HG03103 (cell line): ENCODE data around the gene WHRN.

Source experiments
- ATAC-seq: cut with Tn5 transposase; IDR thresholded peaks from one replicate; pipeline ENCODE4 v1.9.1; 2021; ENCODE audit warnings: low read depth; ENCODE audit not compliant: unreplicated experiment

The WHRN gene

GRCh38 chr9:114493521-114494184 lies 11.6 kb downstream of the WHRN start:
- no peak for ATAC-seq

DNA sequence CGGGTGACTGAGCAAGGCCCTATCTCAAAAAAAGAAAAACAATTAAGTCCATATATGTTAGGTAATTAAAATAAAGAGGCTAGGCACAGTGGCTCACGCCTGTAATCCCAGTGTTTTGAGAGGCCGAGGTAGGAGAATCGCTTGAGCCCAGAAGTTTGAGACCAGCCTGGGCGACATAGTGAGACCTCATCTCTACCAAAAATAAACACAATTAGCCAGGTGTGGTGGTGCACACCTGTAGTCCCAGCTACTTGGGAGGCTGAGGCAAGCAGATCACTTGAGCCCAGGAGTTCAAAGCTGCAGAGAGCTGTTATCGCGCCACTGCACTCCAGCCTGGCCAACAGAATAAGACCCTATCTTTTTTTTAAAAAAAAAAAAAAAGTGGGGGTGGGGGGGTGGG lies 12.3 kb downstream of the WHRN start:
- ATAC-seq = no peak

GRCh38 chr9:114491430-114492003 lies 13.8 kb downstream of the WHRN start:
- no peak for ATAC-seq

GRCh38 chr9:114489928-114490327 lies 15.3 kb downstream of the WHRN start:
- no peak for ATAC-seq

GRCh38 chr9:114488398-114489129 lies 16.7 kb downstream of the WHRN start:
- no peak for ATAC-seq

GRCh38 chr9:114487607-114488300 lies 17.5 kb downstream of the WHRN start:
- peak; percentile 61 for ATAC-seq

DNA sequence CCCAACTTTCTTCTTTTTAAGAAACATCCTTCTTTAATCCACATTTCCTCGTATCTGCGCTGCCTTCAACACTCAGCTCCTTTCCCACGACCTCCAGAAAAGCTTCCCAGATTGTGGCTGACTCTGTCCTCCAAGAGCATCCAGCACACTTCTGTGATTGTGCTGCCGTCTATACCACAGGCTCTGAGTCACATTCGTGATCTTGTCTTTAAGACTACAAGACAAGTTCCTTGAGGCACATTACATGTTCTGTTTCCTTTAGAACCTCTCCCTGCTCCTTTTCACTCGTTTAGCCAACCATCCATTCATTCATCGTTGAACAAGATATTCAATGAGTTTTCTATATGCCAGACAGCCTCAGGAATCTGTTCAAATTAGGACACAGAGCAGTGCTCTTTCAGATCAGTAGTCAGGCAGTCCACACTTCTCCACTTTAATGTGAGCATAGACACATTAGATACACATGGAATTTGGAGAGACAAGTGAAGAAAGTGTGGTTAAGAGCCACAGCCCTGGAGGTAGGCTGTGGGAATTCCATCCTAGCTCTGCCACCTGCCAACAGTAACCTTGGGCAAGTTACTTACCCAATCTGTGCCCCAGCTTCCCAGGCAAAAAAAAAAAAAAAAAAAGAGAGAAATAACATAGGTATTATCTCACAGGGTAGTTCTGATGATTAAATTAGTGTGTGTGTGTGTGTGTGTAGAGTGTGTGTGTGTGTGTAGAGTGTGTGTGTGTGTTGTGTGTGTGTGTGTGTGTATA lies 18.9 kb downstream of the WHRN start:
- no peak for ATAC-seq

DNA sequence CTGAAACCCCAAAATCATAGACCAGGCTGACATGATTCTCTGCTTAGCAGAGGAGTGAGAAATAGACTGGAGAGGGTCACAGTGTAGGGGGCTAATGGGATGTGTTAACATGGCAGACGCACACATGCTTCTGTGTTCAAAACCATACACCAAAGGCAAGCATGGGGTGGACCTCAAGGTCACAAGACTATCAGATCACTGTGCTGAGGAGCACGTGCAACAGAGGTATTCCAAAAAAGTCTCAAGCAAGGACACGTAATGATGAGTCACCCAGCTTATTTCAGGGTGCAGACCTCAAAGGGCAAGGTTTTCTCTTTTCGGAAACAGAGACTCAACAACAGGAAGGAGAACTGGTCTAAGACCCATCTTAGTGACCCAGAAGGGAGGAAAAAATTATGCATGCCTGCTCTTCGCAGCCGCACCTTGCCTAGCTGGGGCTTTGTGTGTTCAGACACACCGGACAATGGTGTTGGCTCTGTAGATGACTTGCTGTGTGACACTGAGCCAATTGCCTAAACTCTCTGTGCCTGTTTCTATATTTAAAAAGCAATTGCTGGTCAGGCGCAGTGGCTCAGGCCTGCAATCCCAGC lies 20.3 kb downstream of the WHRN start:
- peak; percentile 53 for ATAC-seq

DNA sequence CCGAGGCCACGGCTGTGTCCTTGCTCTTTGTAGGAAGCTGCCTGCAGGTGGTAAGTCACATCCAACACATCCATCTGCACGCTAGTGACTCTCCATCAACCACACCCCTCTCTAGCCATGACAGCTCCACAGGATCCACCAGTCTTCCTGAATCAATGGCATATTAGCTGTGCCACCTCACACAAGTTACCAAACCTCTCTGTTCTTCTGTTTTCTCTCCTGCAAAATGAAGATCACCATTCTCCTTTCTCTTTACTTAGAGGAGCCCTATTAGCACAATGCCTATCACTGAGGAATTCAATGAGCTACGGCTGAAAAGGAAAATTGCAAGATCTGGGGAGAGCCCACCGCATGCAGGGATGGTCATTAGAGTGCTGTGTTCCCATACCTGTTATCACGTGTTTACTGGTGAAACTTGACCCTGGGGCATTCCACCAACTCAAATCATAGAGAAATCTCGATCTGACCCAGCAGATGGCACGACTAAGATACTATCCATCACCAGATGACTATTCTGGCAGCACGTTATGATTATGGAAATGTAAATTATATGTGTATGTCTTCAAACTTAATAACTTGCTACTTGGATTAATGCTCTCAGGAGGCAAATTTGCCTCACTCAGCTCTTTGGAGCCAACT lies 20.9 kb downstream of the WHRN start:
- no peak for ATAC-seq

GRCh38 chr9:114483499-114483898 lies 21.8 kb downstream of the WHRN start:
- no peak for ATAC-seq

DNA sequence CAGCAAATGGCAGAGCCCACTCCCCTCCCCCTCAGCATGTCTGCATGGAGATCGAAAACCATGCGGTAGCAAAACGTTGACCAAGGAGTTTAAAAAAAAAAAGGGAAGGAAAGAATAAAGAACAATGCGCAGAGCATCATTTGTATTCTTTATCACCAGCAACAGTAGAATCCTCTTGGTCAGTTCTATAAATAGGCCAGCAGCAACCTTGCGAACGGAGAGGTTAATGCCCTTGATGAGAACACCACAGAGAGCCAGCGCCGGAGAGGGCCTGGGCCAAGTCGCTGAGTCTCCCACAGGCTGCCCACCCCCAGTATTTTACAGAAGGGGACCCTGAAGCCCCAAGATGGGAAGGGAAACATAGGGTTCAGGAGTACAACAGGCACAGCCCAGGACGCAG lies 22.7 kb downstream of the WHRN start:
- ATAC-seq = no peak

- ATAC-seq = no peak
Observed at GRCh38 chr9:114481789-114482188, 23.5 kb downstream of the WHRN start.

DNA sequence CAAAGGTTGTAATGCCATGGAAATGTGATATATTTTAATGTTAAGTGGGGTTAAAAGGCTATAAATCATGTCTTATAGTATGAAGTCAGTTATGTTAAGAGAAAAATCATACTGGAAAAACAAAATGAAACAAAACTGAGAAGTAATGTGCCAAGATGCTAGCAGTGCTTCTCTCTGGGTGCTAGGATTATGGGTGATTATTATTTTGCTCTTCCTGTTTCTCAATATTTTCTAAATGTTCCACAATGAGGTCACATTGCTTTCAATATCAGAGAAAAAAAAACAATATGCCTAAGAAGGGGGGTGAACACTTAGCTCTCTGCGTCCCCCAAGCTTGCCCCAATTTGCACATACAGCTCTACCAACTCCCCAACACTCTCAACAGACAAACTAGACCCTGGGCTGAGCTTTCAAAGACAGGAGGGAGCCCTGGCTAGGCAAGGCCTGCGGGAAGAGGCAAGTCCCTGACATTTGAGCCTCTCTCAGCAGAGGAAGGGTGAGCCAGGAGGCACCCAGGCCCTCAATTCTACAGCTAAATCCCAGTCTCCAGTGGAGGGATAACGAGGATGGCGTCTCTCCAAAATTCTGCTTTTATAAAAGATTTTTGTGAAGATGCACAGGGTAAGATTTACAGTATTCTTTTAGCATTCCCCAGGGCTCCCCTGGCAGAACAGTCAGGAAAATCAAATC lies 24.4 kb downstream of the WHRN start:
- no peak for ATAC-seq

- ATAC-seq = no peak
Observed at GRCh38 chr9:114478871-114479270, 26.4 kb downstream of the WHRN start.

DNA sequence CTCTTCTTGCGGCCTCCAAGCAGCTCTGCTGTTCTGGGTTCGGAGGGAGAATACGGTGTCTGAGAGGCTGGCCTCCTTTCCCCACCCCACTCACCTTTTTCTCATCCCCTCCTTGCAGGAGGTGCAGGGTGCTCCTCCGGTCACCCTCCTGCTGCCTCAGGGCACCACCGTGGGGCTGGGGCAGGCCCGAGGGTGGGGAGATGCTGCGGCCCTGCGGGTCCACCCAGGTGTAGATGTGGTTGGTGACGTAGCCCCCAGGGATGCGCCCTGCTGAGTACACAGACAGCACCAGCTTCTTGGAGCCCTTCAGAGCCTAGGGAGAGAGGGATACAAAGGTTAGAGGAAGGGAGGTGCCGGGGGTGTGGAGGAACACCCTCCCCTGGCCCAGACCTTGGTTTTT lies 26.8 kb downstream of the WHRN start:
- ATAC-seq = no peak

- no peak for ATAC-seq
Observed at GRCh38 chr9:114477642-114478041, 27.6 kb downstream of the WHRN start.

DNA sequence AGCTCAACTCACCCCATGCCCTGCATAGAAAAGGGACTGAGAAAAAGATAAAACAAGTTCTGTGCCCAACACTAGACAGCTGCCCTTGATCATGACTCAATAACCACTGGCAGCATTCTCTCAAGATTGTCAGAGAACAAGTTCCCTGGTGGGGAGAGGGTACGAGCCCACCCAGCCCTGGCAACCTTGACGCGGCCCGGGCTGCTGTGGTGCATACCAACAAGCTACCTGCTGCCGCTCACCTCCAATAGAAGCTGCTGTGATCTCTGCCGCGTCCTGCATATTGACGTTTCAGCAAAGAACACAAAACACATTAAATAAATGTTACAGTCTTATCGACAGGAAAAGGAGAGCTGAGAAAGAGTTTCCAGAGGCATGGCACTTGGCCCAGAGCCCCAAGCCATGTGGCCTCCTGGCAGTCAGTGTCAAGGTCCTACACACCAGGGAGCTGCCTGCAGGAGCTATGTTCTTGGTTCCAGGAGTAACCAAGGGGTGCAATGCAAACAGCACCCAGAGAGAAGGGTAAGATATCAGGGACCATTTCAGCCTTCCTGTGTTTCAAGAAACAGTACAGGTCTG lies 28.3 kb downstream of the WHRN start:
- ATAC-seq = no peak

DNA sequence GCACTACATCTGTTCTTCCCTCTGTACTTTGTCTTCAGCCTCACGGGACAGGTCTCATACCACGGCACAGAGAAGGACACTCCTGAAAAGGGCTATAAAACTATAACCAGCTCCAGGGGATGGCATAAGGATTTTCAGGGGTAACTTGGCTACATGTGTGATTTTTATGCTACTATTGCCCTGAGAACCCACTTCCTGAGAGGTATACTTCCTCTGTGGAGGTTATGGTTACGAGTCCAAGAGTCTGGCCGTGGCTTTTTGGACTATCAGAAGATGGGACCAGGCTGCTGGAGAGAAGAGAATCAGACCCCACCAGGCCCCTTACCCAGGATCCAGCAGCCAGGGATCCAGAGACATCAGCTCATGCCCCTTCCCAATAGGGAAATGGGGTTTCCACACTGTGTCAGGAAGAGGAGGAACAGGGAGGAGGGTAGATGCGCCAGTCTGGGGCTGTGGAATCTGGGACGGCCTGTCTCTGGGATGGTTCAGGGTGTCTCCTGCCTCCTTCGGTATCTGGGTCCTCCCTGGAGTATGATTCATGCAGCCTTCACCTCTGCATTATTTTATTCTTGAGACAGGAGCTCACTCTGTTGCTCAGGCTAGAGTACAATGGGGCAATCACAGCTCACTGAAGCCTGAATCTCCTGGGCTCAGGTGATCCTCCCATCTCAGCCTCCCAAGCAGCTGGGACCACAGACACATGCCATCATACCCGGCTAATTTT lies 29.7 kb downstream of the WHRN start:
- ATAC-seq = no peak
